ENCODE results near the gene TOMM7.
"Not testable (repeated sequence)": the region's sequence is repeated elsewhere in the genome, so short reads cannot be mapped to it uniquely, and the experiment has no call there.

TOMM7 gene

DNA sequence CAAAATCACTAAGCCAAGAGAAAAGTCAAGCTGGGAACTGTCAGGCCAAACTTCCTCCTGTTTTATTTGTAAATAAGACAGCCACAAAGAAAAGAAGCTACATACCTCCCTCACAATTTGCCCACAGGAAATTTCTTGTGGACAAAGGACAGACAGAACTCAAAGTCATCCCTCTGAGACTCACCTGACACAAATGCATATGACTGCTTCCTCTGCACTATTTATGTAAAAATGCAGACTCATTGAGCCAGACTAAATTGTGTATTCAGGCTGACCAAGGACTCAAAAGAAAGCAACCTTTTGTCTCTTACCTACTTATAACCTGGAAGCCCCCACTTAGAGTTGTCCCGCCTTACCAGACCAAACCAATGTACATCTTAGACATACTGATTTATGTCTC is 11.8 kb downstream of the TOMM7 start:
- DNase-seq = no peak
- no peak overlapping the region for H3K27ac ChIP-seq (ENCODE audit: insufficient read depth in 1 of 2, low read depth in 1 of 2, low read length in 2 of 2, poor library complexity in 1 of 2, severe bottlenecking in 2 of 2)
- POLR2A ChIA-PET = interaction anchor here (0.6 kb wide), 1 partner anchor 9 kb away, joined by 3 read pairs; no protein-coding TSS in a partner anchor
- CTCF ChIA-PET = interaction anchor here (0.9 kb wide), 1 partner anchor 50 kb away, joined by 3 read pairs; no protein-coding TSS in a partner anchor
- no peak overlapping the region for H3K4me3 ChIP-seq (ENCODE audit: control insufficient read depth in 1 of 7, extremely low read depth in 1 of 7, insufficient read depth in 4 of 7, low read depth in 2 of 7, low read length in 6 of 7)
- H3K4me1 ChIP-seq (ENCODE audit: control extremely low read depth in 1 of 4, control insufficient read depth in 4 of 4, insufficient read depth in 4 of 4, low read length in 3 of 4) = no peaks in the 10 kb centered on the region
- no peaks in the 10 kb centered on the region for H3K27me3 ChIP-seq (replicated peaks in 2 of 5; ENCODE audit: control insufficient read depth in 4 of 5, insufficient read depth in 5 of 5, low read length in 4 of 5)
- H3K36me3 ChIP-seq (ENCODE audit: control insufficient read depth in 4 of 4, insufficient read depth in 4 of 4, low read length in 3 of 4) = peaks cover 5 to 27% (median 15%) of the 10 kb centered on the region in 4 experiments
- WGBS (ENCODE audit: insufficient coverage) = 100% methylated on average over 1 of the region's 1 CpG
- no peaks in the 10 kb centered on the region for H3K9me3 ChIP-seq (ENCODE audit: control extremely low read depth in 1 of 5, control insufficient read depth in 4 of 5, insufficient read depth in 2 of 5, low read depth in 1 of 5, low read length in 4 of 5)

DNA sequence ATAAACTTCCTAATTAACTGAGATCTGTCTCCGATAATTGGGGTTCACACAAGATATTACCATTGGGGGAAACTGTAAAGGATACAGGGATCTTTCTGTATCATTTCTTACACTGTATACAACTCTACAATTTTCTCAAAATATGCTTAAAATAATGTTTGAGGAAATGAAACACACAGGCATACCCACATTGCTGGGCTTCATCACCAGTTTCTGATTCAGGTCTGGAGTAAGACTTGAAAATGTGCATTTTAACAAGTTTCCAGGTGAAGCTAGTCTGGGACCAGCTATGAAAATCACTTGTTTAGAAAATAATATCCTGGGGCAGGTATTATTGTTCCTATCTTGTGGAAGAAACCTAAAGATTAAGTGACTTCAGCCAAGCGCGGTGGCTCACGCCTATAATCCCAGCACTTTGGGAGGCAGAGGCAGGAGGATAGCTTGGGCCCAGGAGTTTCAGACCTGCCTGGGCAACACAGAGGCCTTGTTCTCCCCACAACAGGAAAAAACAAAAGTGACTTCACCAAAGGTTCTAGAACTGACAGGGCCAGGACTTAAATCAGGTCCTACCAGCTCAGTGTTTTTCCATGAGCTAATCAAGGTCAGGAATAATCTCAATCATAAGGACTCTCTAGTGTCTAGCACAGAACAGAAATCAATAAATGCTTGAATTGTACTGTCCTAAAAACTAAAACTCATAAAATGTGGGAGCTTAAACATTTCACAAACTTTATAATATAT is 12.6 kb downstream of the TOMM7 start:
- Histone ChIP-seq H3K4me1 (ENCODE audit: control extremely low read depth in 1 of 4, control insufficient read depth in 4 of 4, insufficient read depth in 4 of 4, low read length in 3 of 4) (no peaks in the 10 kb centered on the region), H3K27ac (ENCODE audit: insufficient read depth in 1 of 2, low read depth in 1 of 2, low read length in 2 of 2, poor library complexity in 1 of 2, severe bottlenecking in 2 of 2) (no peak overlapping the region), H3K27me3 (replicated peaks in 2 of 5; ENCODE audit: control insufficient read depth in 4 of 5, insufficient read depth in 5 of 5, low read length in 4 of 5) (no peaks in the 10 kb centered on the region), H3K4me3 (ENCODE audit: control insufficient read depth in 1 of 7, extremely low read depth in 1 of 7, insufficient read depth in 4 of 7, low read depth in 2 of 7, low read length in 6 of 7) (no peak overlapping the region), H3K9me3 (ENCODE audit: control extremely low read depth in 1 of 5, control insufficient read depth in 4 of 5, insufficient read depth in 2 of 5, low read depth in 1 of 5, low read length in 4 of 5) (no peaks in the 10 kb centered on the region), H3K36me3 (ENCODE audit: control insufficient read depth in 4 of 4, insufficient read depth in 4 of 4, low read length in 3 of 4) (peaks cover 5 to 20% (median 10%) of the 10 kb centered on the region in 4 experiments)
- ChIA-PET CTCF (interaction anchor here (0.8 to 1.2 kb wide), 3 partner anchors 12 to 51 kb away, joined by 3 read pairs; no protein-coding TSS in a partner anchor), POLR2A (no interaction called here)
- 100% methylated on average over 3 of the region's 4 CpGs for WGBS (ENCODE audit: insufficient coverage)
- no peak for DNase-seq

DNA sequence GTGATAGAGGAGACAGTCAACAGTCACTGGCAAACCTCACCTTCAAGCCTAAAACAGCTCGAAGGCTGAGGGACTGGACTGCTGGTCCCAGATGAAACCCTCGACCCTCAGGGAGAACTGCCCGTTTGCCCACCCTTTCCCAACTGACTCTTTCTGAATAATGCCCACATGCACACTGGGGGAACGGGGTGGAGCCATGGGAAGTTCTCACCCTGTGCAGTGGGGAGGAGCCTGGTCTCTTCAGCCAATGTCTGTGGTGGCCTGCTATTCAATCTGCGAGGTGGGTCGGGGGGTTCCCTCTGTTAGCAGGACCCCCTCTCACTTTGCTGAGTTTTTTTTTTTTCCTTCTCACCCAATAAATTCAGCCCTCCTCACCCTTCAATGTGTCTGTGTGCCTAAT is 14.5 kb downstream of the TOMM7 start:
- no peak for DNase-seq
- Histone ChIP-seq H3K27me3 (replicated peaks in 2 of 5; ENCODE audit: control insufficient read depth in 4 of 5, insufficient read depth in 5 of 5, low read length in 4 of 5) (no peaks in the 10 kb centered on the region), H3K4me3 (ENCODE audit: control insufficient read depth in 1 of 7, extremely low read depth in 1 of 7, insufficient read depth in 4 of 7, low read depth in 2 of 7, low read length in 6 of 7) (no peak overlapping the region), H3K9me3 (ENCODE audit: control extremely low read depth in 1 of 5, control insufficient read depth in 4 of 5, insufficient read depth in 2 of 5, low read depth in 1 of 5, low read length in 4 of 5) (no peaks in the 10 kb centered on the region), H3K4me1 (ENCODE audit: control extremely low read depth in 1 of 4, control insufficient read depth in 4 of 4, insufficient read depth in 4 of 4, low read length in 3 of 4) (no peaks in the 10 kb centered on the region), H3K27ac (ENCODE audit: insufficient read depth in 1 of 2, low read depth in 1 of 2, low read length in 2 of 2, poor library complexity in 1 of 2, severe bottlenecking in 2 of 2) (no peak overlapping the region), H3K36me3 (ENCODE audit: control insufficient read depth in 4 of 4, insufficient read depth in 4 of 4, low read length in 3 of 4) (peaks cover 2 to 14% (median 7%) of the 10 kb centered on the region in 4 experiments)
- ChIA-PET CTCF (no interaction called here), POLR2A (no interaction called here)
- 84% methylated on average over 3 of the region's 6 CpGs for WGBS (ENCODE audit: insufficient coverage)

- Histone ChIP-seq H3K4me3 (ENCODE audit: control insufficient read depth in 1 of 7, extremely low read depth in 1 of 7, insufficient read depth in 4 of 7, low read depth in 2 of 7, low read length in 6 of 7) (no peak overlapping the region), H3K27ac (ENCODE audit: insufficient read depth in 1 of 2, low read depth in 1 of 2, low read length in 2 of 2, poor library complexity in 1 of 2, severe bottlenecking in 2 of 2) (no peak overlapping the region), H3K27me3 (replicated peaks in 2 of 5; ENCODE audit: control insufficient read depth in 4 of 5, insufficient read depth in 5 of 5, low read length in 4 of 5) (no peaks in the 10 kb centered on the region), H3K36me3 (ENCODE audit: control insufficient read depth in 4 of 4, insufficient read depth in 4 of 4, low read length in 3 of 4) (peaks cover 0 to under 1% (median under 1%) of the 10 kb centered on the region in 4 experiments), H3K9me3 (ENCODE audit: control extremely low read depth in 1 of 5, control insufficient read depth in 4 of 5, insufficient read depth in 2 of 5, low read depth in 1 of 5, low read length in 4 of 5) (no peaks in the 10 kb centered on the region), H3K4me1 (ENCODE audit: control extremely low read depth in 1 of 4, control insufficient read depth in 4 of 4, insufficient read depth in 4 of 4, low read length in 3 of 4) (no peaks in the 10 kb centered on the region)
- no peak for DNase-seq
- ChIA-PET CTCF (interaction anchor here (1.0 to 1.1 kb wide), 2 partner anchors 11 to 249 kb away, joined by 3 read pairs; no protein-coding TSS in a partner anchor), POLR2A (no interaction called here)
- WGBS (ENCODE audit: insufficient coverage) = 92% methylated on average over 2 of the region's 4 CpGs
Measured at GRCh38 chr7:22806752-22807151, 15.9 kb downstream of the TOMM7 start.

GRCh38 chr7:22805227-22805626 is 17.4 kb downstream of the TOMM7 start:
- ChIA-PET CTCF (no interaction called here), POLR2A (no interaction called here)
- H3K27me3 ChIP-seq (replicated peaks in 2 of 5; ENCODE audit: control insufficient read depth in 4 of 5, insufficient read depth in 5 of 5, low read length in 4 of 5) = no peaks in the 10 kb centered on the region
- no peaks in the 10 kb centered on the region for H3K9me3 ChIP-seq (ENCODE audit: control extremely low read depth in 1 of 5, control insufficient read depth in 4 of 5, insufficient read depth in 2 of 5, low read depth in 1 of 5, low read length in 4 of 5)
- no peaks in the 10 kb centered on the region for H3K36me3 ChIP-seq (ENCODE audit: control insufficient read depth in 4 of 4, insufficient read depth in 4 of 4, low read length in 3 of 4)
- H3K27ac ChIP-seq (ENCODE audit: insufficient read depth in 1 of 2, low read depth in 1 of 2, low read length in 2 of 2, poor library complexity in 1 of 2, severe bottlenecking in 2 of 2) = no peak overlapping the region
- no CpG with 5 or more reads among the region's 2 CpGs for WGBS (ENCODE audit: insufficient coverage)
- H3K4me3 ChIP-seq (ENCODE audit: control insufficient read depth in 1 of 7, extremely low read depth in 1 of 7, insufficient read depth in 4 of 7, low read depth in 2 of 7, low read length in 6 of 7) = no peak overlapping the region
- no peak for DNase-seq
- no peaks in the 10 kb centered on the region for H3K4me1 ChIP-seq (ENCODE audit: control extremely low read depth in 1 of 4, control insufficient read depth in 4 of 4, insufficient read depth in 4 of 4, low read length in 3 of 4)

- POLR2A ChIA-PET, DNase-seq: not testable (repeated sequence)
Measured at GRCh38 chr7:22802831-22803230, 19.8 kb downstream of the TOMM7 start.

GRCh38 chr7:22802426-22802825 is 20.2 kb downstream of the TOMM7 start:
- Histone ChIP-seq H3K36me3 (ENCODE audit: control insufficient read depth in 4 of 4, insufficient read depth in 4 of 4, low read length in 3 of 4) (no peaks in the 10 kb centered on the region), H3K27ac (ENCODE audit: insufficient read depth in 1 of 2, low read depth in 1 of 2, low read length in 2 of 2, poor library complexity in 1 of 2, severe bottlenecking in 2 of 2) (no peak overlapping the region), H3K9me3 (ENCODE audit: control extremely low read depth in 1 of 5, control insufficient read depth in 4 of 5, insufficient read depth in 2 of 5, low read depth in 1 of 5, low read length in 4 of 5) (no peaks in the 10 kb centered on the region), H3K4me3 (ENCODE audit: control insufficient read depth in 1 of 7, extremely low read depth in 1 of 7, insufficient read depth in 4 of 7, low read depth in 2 of 7, low read length in 6 of 7) (no peak overlapping the region), H3K4me1 (ENCODE audit: control extremely low read depth in 1 of 4, control insufficient read depth in 4 of 4, insufficient read depth in 4 of 4, low read length in 3 of 4) (no peaks in the 10 kb centered on the region), H3K27me3 (replicated peaks in 2 of 5; ENCODE audit: control insufficient read depth in 4 of 5, insufficient read depth in 5 of 5, low read length in 4 of 5) (no peaks in the 10 kb centered on the region)
- ChIA-PET CTCF (no interaction called here), POLR2A (no interaction called here)
- 89% methylated on average over 3 of the region's 4 CpGs for WGBS (ENCODE audit: insufficient coverage)
- DNase-seq = no peak

More at GRCh38 chr7:22802831-22803230, 19.8 kb downstream of the TOMM7 start:
- H3K27me3 ChIP-seq (replicated peaks in 2 of 5; ENCODE audit: control insufficient read depth in 4 of 5, insufficient read depth in 5 of 5, low read length in 4 of 5); CTCF ChIA-PET; H3K9me3 ChIP-seq (ENCODE audit: control extremely low read depth in 1 of 5, control insufficient read depth in 4 of 5, insufficient read depth in 2 of 5, low read depth in 1 of 5, low read length in 4 of 5); H3K4me3 ChIP-seq (ENCODE audit: control insufficient read depth in 1 of 7, extremely low read depth in 1 of 7, insufficient read depth in 4 of 7, low read depth in 2 of 7, low read length in 6 of 7); H3K27ac ChIP-seq (ENCODE audit: insufficient read depth in 1 of 2, low read depth in 1 of 2, low read length in 2 of 2, poor library complexity in 1 of 2, severe bottlenecking in 2 of 2); H3K36me3 ChIP-seq (ENCODE audit: control insufficient read depth in 4 of 4, insufficient read depth in 4 of 4, low read length in 3 of 4); H3K4me1 ChIP-seq (ENCODE audit: control extremely low read depth in 1 of 4, control insufficient read depth in 4 of 4, insufficient read depth in 4 of 4, low read length in 3 of 4): not testable (repeated sequence)
- WGBS (ENCODE audit: insufficient coverage) = 81% methylated on average over 2 of the region's 4 CpGs
